Measurements from ENCODE around the gene NOG. TPM values are rescaled to one million over a fixed set of nuclear protein-coding genes. Genes with fewer than 3 reads are reported as not detected.

The NOG gene
- total and polyA plus RNA-seq, 2 experiments from 2014 or later, result 0.39 to 0.66 TPM

GRCh38 chr17:56558088-56558487, 35.4 kb upstream of the NOG start (continued):
- TF ChIP-seq ZNF462 (CRISPR knock-in tag; IDR thresholded peaks at IDR 0.05) (no peak), ZNF114 (CRISPR knock-in tag; IDR thresholded peaks at IDR 0.05) (no peak), POLR2AphosphoS5 (IDR thresholded peaks at IDR 0.05; ENCODE audit: low read depth) (no peak), STAT1 (IDR thresholded peaks at IDR 0.05; ENCODE audit: unreplicated experiment) (no peak), NANOG (IDR thresholded peaks at IDR 0.05; ENCODE audit: borderline replicate concordance) (no peak), CTCF (conservative IDR thresholded peaks at IDR 0.05; ENCODE audit: low read depth in 2 of 2) (no peak), EZH2 (IDR thresholded peaks at IDR 0.05; ENCODE audit: low read depth, unreplicated experiment) (no peak)

GRCh38 chr17:56570199-56570598, 23.3 kb upstream of the NOG start:
- H3K4me1 Mint-ChIP-seq, result no peaks in the 10 kb centered on the region
- H3K4me3 ChIP-seq, result no peak overlapping the region
- no peak overlapping the region for H2AFZ ChIP-seq
- H3K4me2 ChIP-seq, result no peak overlapping the region
- H3K79me2 ChIP-seq (replicated peaks; ENCODE audit: insufficient read depth), result no peaks in the 10 kb centered on the region
- no peaks in the 10 kb centered on the region for H3K9me3 Mint-ChIP-seq
- ATAC-seq (no peak), DNase-seq (ENCODE audit: low spot score) (no peak)
- no peaks in the 10 kb centered on the region for H3K36me3 Mint-ChIP-seq (ENCODE audit: low read depth)
- no peaks in the 10 kb centered on the region for H3K4me1 ChIP-seq (ENCODE audit: insufficient read depth)
- no peak overlapping the region for H3K27ac ChIP-seq (ENCODE audit: low read depth)
- no peaks in the 10 kb centered on the region for H4K20me1 ChIP-seq (replicated peaks; ENCODE audit: insufficient read depth)
- no peaks in the 10 kb centered on the region for H3K27me3 Mint-ChIP-seq (ENCODE audit: insufficient read depth, low read depth, poor library complexity)
- no peaks in the 10 kb centered on the region for H3F3A ChIP-seq (replicated peaks; ENCODE audit: low read depth)
- no peak overlapping the region for H3K27ac Mint-ChIP-seq
- 0 out of 2 replicates have a peak, but pooled peaks cover 8% of the 10 kb centered on the region for H3K9me2 ChIP-seq (ENCODE audit: insufficient read depth)
- no peaks in the 10 kb centered on the region for H3K36me3 ChIP-seq (ENCODE audit: insufficient read depth)
- no peaks in the 10 kb centered on the region for H3K27me3 ChIP-seq (ENCODE audit: insufficient read depth)
- H3K4me3 Mint-ChIP-seq, result no peak overlapping the region
- TF ChIP-seq EZH2phosphoT487 (IDR thresholded peaks at IDR 0.05; ENCODE audit: unreplicated experiment), result no peak
- no peak for TF ChIP-seq ZNF462 (CRISPR knock-in tag; IDR thresholded peaks at IDR 0.05)
- no peak for TF ChIP-seq JUNB (IDR thresholded peaks at IDR 0.05; ENCODE audit: unreplicated experiment)

Measured in GM23338 (cell line).